Cardiac muscle cell (in vitro differentiated cells and primary cell): ENCODE results near the gene MAN1A1. TPM values are rescaled to one million over a fixed set of nuclear protein-coding genes. Genes with fewer than 3 reads are reported as not detected.

Experiments
- DNase-seq, 2 donors: peaks; one replicate each; pipeline versions ENCODE4 v3.0.0 to v3.0.0-alpha.2; 2010 to 2017; ENCODE audit warnings: low read depth in 1 of 2, low spot score in 1 of 2
- H3K27ac ChIP-seq: fragments of 200-600 bp; sonication (generic); 2 replicates; pipeline ENCODE4 v1.5.1; 2016
- H3K27me3 ChIP-seq: fragments of 200-600 bp; sonication (generic); 2 replicates; pipeline ENCODE4 v1.6.0; 2016; ENCODE audit warnings: control low read depth
- H3K36me3 ChIP-seq: fragments of 200-600 bp; sonication (generic); 2 replicates; pipeline ENCODE4 v1.5.1; 2016; ENCODE audit warnings: control low read depth
- H3K4me1 ChIP-seq: fragments of 200-600 bp; sonication (generic); 2 replicates; pipeline ENCODE4 v1.8.1; 2017; ENCODE audit warnings: low read depth, mild to moderate bottlenecking, mixed run types
- H3K4me3 ChIP-seq: fragments of 200-600 bp; sonication (generic); 2 replicates; pipeline ENCODE4 v1.5.1; 2016; ENCODE audit warnings: mild to moderate bottlenecking
- H3K9me3 ChIP-seq: fragments of 200-600 bp; sonication (generic); 2 replicates; pipeline ENCODE4 v1.5.1; 2017; ENCODE audit warnings: low read depth, mild to moderate bottlenecking, control low read depth
- CTCF ChIP-seq: IDR thresholded peaks from 2 replicates; pipeline ENCODE4 v1.5.1; 2012; ENCODE audit warnings: low read depth, mild to moderate bottlenecking, low read length
- polyA plus RNA-seq: library from polyadenylated mRNA; unstranded; fragments of >200 nt; fragmentation: Nextera tagmentation; extraction: Ambion mirVana; gene quantifications from 2 replicates; pipeline ENCODE4 v1.2.1, GENCODE V29; 2016
- total RNA-seq: library from RNA; depleted of rRNA; stranded (reverse); fragments of >200 nt; gene quantifications from 2 replicates; pipeline ENCODE4 v1.2.3, GENCODE V29; 2016

The MAN1A1 gene
- total and polyA plus RNA-seq, 2 experiments from 2014 or later = 19.2 to 34.8 TPM

DNA sequence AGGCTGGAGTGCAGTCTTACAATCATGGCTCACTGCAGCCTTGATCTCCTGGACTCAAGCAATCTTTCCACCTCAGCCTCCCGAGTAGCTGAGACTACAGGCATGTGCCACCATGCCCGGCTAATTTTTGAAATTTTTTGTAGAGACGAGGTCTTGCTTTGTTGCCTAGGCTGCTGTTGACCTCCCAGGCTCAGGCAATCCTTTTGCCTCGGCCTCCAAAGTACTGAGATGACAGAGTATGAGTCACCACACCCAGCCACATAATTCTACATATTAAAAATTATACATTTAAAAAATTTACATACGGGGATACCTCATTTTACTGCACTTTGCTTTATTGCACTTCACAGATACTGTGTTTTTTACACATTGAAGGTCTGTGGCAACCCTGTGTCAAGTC lies 115.1 kb downstream of the MAN1A1 start:
- peaks cover 5% of the 10 kb centered on the region for H3K4me1 ChIP-seq
- DNase-seq = no peak

DNA sequence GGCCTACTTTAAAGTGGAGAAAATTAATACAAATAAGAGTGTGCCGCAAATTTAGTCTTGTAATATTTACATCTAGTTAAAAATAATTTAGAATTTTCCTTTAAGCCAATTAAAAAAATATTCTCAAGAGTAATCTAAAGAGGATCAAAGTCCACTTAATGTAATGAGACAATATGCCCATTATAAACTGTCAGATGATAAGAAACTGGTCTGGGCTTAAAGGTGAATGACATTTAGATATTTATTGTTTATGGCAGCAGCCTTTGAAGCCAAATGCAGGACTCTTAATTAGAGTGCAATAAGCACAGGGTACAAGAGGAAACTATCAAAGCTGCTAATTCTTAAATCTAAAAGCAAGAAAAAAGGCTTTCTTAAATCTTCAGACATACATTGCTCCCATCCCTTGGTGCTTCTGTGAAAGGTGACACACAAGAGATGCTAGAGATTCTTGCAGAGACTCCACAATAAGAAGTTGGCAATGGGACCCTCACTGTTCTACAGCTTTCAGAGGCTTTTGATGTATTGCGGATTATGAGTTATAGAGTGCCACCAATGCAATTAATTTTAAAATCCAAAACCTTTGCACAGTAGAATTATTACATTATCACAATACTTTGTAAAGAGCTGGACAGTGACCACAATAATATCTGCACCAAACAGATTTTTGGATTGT lies 116.1 kb downstream of the MAN1A1 start:
- Histone ChIP-seq H3K4me3 (no peak overlapping the region), H3K4me1 (peaks cover 5% of the 10 kb centered on the region), H3K9me3 (no peaks in the 10 kb centered on the region), H3K27me3 (no peaks in the 10 kb centered on the region), H3K36me3 (no peaks in the 10 kb centered on the region), H3K27ac (no peak overlapping the region)
- no peak for TF ChIP-seq CTCF
- DNase-seq = no peak

More for the DNA sequence above, 115.1 kb downstream of the MAN1A1 start:
- Histone ChIP-seq H3K27me3 (no peaks in the 10 kb centered on the region), H3K9me3 (no peaks in the 10 kb centered on the region), H3K27ac (no peak overlapping the region), H3K36me3 (no peaks in the 10 kb centered on the region), H3K4me3 (no peak overlapping the region)
- TF ChIP-seq CTCF = no peak

- no peaks in the 10 kb centered on the region for H3K27me3 ChIP-seq
- no peaks in the 10 kb centered on the region for H3K9me3 ChIP-seq
- TF ChIP-seq CTCF = no peak
- H3K36me3 ChIP-seq = no peaks in the 10 kb centered on the region
- peaks cover 5% of the 10 kb centered on the region for H3K4me1 ChIP-seq
- H3K4me3 ChIP-seq = no peak overlapping the region
- no peak for DNase-seq
- no peak overlapping the region for H3K27ac ChIP-seq
These were observed 118.2 kb downstream of the MAN1A1 start for GRCh38 chr6:119231394-119231793.

GRCh38 chr6:119230160-119230559 lies 119.4 kb downstream of the MAN1A1 start:
- Histone ChIP-seq H3K27ac (no peak overlapping the region), H3K36me3 (no peaks in the 10 kb centered on the region), H3K4me3 (no peak overlapping the region), H3K4me1 (peaks cover 5% of the 10 kb centered on the region), H3K27me3 (no peaks in the 10 kb centered on the region), H3K9me3 (no peaks in the 10 kb centered on the region)
- no peak for TF ChIP-seq CTCF
- no peak for DNase-seq

GRCh38 chr6:119227377-119227776 lies 122.2 kb downstream of the MAN1A1 start:
- Histone ChIP-seq H3K36me3 (no peaks in the 10 kb centered on the region), H3K27ac (no peak overlapping the region), H3K27me3 (no peaks in the 10 kb centered on the region), H3K9me3 (no peaks in the 10 kb centered on the region), H3K4me1 (no peaks in the 10 kb centered on the region), H3K4me3 (no peak overlapping the region)
- TF ChIP-seq CTCF = no peak
- DNase-seq = no peak
